ENCODE measurements around the gene CLRN2.

DNA sequence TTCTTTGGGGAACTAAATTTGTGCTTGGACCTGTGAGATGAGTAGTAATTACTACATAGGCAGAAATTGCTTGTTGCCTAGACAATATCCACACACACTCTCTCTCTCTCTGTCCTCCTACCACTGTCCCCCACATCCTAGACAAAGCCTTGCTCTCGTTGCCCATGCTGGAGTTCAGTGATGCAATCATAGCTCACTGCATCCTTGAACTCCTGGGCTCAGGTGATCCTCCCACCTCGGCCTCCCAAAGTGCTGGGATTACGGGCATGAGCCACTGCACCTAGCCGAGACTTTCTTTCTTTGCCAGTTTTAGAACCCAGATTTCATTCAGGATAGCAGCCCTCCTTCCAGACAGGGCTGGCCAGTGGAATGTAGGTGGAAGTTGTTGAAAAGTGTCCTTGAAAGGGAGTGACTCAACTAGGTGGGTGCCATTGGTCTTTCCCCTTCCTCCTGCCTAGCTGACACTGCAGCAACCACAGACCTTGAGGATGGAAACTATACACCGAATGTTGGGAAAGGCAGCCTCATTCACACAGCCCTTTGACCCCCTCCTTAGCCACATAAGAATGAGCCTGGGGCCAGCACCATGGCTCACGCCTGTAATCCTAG is 45.2 kb downstream of the CLRN2 start:
- TF ChIP-seq RAD21 (conservative IDR thresholded peaks at IDR 0.05): no peak
- TF ChIP-seq, protein P1, sequence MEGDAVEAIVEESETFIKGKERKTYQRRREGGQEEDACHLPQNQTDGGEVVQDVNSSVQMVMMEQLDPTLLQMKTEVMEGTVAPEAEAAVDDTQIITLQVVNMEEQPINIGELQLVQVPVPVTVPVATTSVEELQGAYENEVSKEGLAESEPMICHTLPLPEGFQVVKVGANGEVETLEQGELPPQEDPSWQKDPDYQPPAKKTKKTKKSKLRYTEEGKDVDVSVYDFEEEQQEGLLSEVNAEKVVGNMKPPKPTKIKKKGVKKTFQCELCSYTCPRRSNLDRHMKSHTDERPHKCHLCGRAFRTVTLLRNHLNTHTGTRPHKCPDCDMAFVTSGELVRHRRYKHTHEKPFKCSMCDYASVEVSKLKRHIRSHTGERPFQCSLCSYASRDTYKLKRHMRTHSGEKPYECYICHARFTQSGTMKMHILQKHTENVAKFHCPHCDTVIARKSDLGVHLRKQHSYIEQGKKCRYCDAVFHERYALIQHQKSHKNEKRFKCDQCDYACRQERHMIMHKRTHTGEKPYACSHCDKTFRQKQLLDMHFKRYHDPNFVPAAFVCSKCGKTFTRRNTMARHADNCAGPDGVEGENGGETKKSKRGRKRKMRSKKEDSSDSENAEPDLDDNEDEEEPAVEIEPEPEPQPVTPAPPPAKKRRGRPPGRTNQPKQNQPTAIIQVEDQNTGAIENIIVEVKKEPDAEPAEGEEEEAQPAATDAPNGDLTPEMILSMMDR (IDR thresholded peaks at IDR 0.05; ENCODE audit: poor library complexity, severe bottlenecking): no peak
